ENCODE data around the gene TMEM33. TPM values are rescaled to one million over a fixed set of nuclear protein-coding genes. Genes with fewer than 3 reads are reported as not detected.

TMEM33 gene
- total RNA-seq, 1 donor from 2014 or later, result 19.6 TPM

- DNase-seq, result peak; percentile 96
- intact Hi-C loops (cut with DNase I), result no loop called here
- ATAC-seq (ENCODE audit: poor library complexity), result peak; percentile 100
These were observed 55.3 kb downstream of the TMEM33 start, which contains the start of gene SLC30A9 for GRCh38 chr4:41990365-41991111. Gene SLC30A9, plus strand, starts transcription at chr4:41990530. Its CDS starts 122 bp downstream, at chr4:41990652.

GRCh38 chr4:41991916-41992767 lies 56.9 kb downstream of the TMEM33 start:
- ATAC-seq (ENCODE audit: poor library complexity) (no peak), DNase-seq (no peak)
- intact Hi-C loops (cut with DNase I), result no loop called here

- intact Hi-C loops (cut with DNase I), result no loop called here
These were observed 58.0 kb downstream of the TMEM33 start for GRCh38 chr4:41992967-41993857.

GRCh38 chr4:41994461-41994985 lies 59.3 kb downstream of the TMEM33 start:
- intact Hi-C loops (cut with DNase I), result no loop called here
- ATAC-seq (ENCODE audit: poor library complexity) (no peak), DNase-seq (no peak)

More at GRCh38 chr4:41992967-41993857, 58.0 kb downstream of the TMEM33 start:
- ATAC-seq (ENCODE audit: poor library complexity), result no peak
- no peak for DNase-seq

GRCh38 chr4:41998019-41998418 lies 62.8 kb downstream of the TMEM33 start:
- DNase-seq (no peak), ATAC-seq (ENCODE audit: poor library complexity) (peak; percentile 66)
- intact Hi-C loops (cut with DNase I), result no loop called here

GRCh38 chr4:41999321-41999720 lies 64.1 kb downstream of the TMEM33 start:
- intact Hi-C loops (cut with DNase I), result no loop called here
- no peak for DNase-seq
- ATAC-seq (ENCODE audit: poor library complexity), result no peak

GRCh38 chr4:42008011-42008786 lies 73.0 kb downstream of the TMEM33 start:
- ATAC-seq (ENCODE audit: poor library complexity), result peak; percentile 82
- no peak for DNase-seq
- intact Hi-C loops (cut with DNase I), result no loop called here

Other genes starting within 250 kb of the TMEM33 start
- not detected for gene PHOX2B, start 186.7 kb upstream of the TMEM33 start, total RNA-seq
- gene DCAF4L1, start 46.3 kb downstream of the TMEM33 start, total RNA-seq, result 0.19 TPM
- 72.2 TPM for gene SLC30A9, start 55.1 kb downstream of the TMEM33 start, total RNA-seq
- 0.05 TPM for gene BEND4, start 217.2 kb downstream of the TMEM33 start, total RNA-seq

All from Right ventricle myocardium superior (tissue), 1 donor.